PC-3 (cell line): ENCODE results near the gene NOSIP. TPM values are rescaled to one million over a fixed set of nuclear protein-coding genes. Genes with fewer than 3 reads are reported as not detected.

ENCODE experiments used
- ATAC-seq: fragments of 200-7000 bp; cut with Tn5 transposase; 2 replicates; pipeline ENCODE4 v1.9.1; 2020; ENCODE audit warnings: mild to moderate bottlenecking, moderate library complexity
- BruUV-seq: library from RNA; stranded (reverse); fragments of 400-500 nt; replicated peaks from 2 replicates; lab custom pipeline; 2021; lab: Mats Ljungman, UMichigan
- CTCF ChIA-PET: fragments of 300-600 bp; sonication (Branson Sonifier 250); formaldehyde crosslinking; loops from one replicate; lab custom pipeline; 2022; ENCODE audit warnings: antibody characterized with exemption; lab: Charles Lee
- POLR2A ChIA-PET: fragments of 300-600 bp; sonication (Branson Sonifier 250); formaldehyde crosslinking; loops from one replicate; lab custom pipeline; 2022; ENCODE audit warnings: antibody characterized with exemption; ENCODE audit not compliant: unreplicated experiment; lab: Charles Lee
- DNase-seq: peaks from one replicate; pipeline ENCODE4 v3.0.0-alpha.2; 2015
- H2AFZ ChIP-seq: fragments of 300-600 bp; sonication (generic); 2 replicates; pipeline ENCODE4 v1.6.0; 2016; ENCODE audit warnings: antibody characterized with exemption, low read length
- H3F3A ChIP-seq: fragments of 300-600 bp; sonication (generic); one replicate; pipeline ENCODE4 v1.6.0; 2017; ENCODE audit warnings: antibody characterized with exemption, low read length, control low read depth, mild to moderate bottlenecking; ENCODE audit not compliant: unreplicated experiment
- H3K27ac ChIP-seq: fragments of 300-600 bp; sonication (generic); 2 replicates; pipeline ENCODE4 v1.5.1; 2016; ENCODE audit warnings: mild to moderate bottlenecking, low read length
- H3K27me3 ChIP-seq: fragments of 300-600 bp; sonication (generic); 2 replicates; pipeline ENCODE4 v1.6.1; 2016; ENCODE audit warnings: low read length, mixed read lengths
- H3K36me3 ChIP-seq: fragments of 300-600 bp; sonication (generic); 2 replicates; pipeline ENCODE4 v1.6.1; 2016; ENCODE audit warnings: low read depth, mixed run types, low read length, mixed read lengths
- H3K4me1 ChIP-seq: fragments of 300-600 bp; sonication (generic); 2 replicates; pipeline ENCODE4 v1.5.1; 2016; ENCODE audit warnings: low read length; ENCODE audit not compliant: insufficient read depth
- H3K4me2 ChIP-seq: fragments of 300-600 bp; sonication (generic); 2 replicates; pipeline ENCODE4 v1.6.0; 2016; ENCODE audit warnings: low read length
- H3K4me3 ChIP-seq: fragments of 300-600 bp; sonication (generic); 2 replicates; pipeline ENCODE4 v1.5.1; 2016; ENCODE audit warnings: mild to moderate bottlenecking, low read length, mixed read lengths
- H3K79me2 ChIP-seq: fragments of 300-600 bp; sonication (generic); 2 replicates; pipeline ENCODE4 v1.6.1; 2017; ENCODE audit warnings: low read length, mixed read lengths
- H3K9ac ChIP-seq: fragments of 300-600 bp; sonication (generic); 2 replicates; pipeline ENCODE4 v1.6.0; 2016; ENCODE audit warnings: mild to moderate bottlenecking, low read length
- H3K9me2 ChIP-seq: fragments of 300-600 bp; sonication (generic); replicated peaks from 2 replicates; pipeline ENCODE4 v1.6.1; 2016; ENCODE audit warnings: mixed run types, low read length, mixed read lengths
- H3K9me3 ChIP-seq: fragments of 300-600 bp; sonication (generic); 2 replicates; pipeline ENCODE4 v1.6.1; 2016; ENCODE audit warnings: low read length, mixed read lengths
- H4K20me1 ChIP-seq: fragments of 300-600 bp; sonication (generic); 2 replicates; pipeline ENCODE4 v1.6.1; 2016; ENCODE audit warnings: low read length, mixed read lengths
- CTCF ChIP-seq: fragments of 300-600 bp; sonication (generic); conservative IDR thresholded peaks from 2 replicates; pipeline ENCODE4 v1.5.1; 2017; ENCODE audit warnings: antibody characterized with exemption, low read depth, mild to moderate bottlenecking, low read length
- EZH2 ChIP-seq: fragments of 300-600 bp; sonication (generic); IDR thresholded peaks from one replicate; pipeline ENCODE4 v1.6.1; 2017; ENCODE audit warnings: antibody characterized with exemption, mild to moderate bottlenecking, low read length; ENCODE audit not compliant: unreplicated experiment
- EZH2phosphoT487 ChIP-seq: fragments of 300-600 bp; sonication (generic); IDR thresholded peaks from 2 replicates; pipeline ENCODE4 v1.6.1; 2018; ENCODE audit warnings: mild to moderate bottlenecking, antibody characterized with exemption, low read length, borderline replicate concordance
- intact Hi-C: fragments of 100-400 bp; cut with micrococcal nuclease; formaldehyde crosslinking; loops from 2 replicates; pipeline ENCODE4 v1.9.0; 2023
- total RNA-seq: library from RNA; depleted of rRNA; stranded (reverse); fragments of >200 nt; gene quantifications from 2 replicates; pipeline ENCODE4 v1.2.3, GENCODE V29; 2014

Gene NOSIP
- total RNA-seq, 1 experiment from 2014 or later = 195 TPM

DNA sequence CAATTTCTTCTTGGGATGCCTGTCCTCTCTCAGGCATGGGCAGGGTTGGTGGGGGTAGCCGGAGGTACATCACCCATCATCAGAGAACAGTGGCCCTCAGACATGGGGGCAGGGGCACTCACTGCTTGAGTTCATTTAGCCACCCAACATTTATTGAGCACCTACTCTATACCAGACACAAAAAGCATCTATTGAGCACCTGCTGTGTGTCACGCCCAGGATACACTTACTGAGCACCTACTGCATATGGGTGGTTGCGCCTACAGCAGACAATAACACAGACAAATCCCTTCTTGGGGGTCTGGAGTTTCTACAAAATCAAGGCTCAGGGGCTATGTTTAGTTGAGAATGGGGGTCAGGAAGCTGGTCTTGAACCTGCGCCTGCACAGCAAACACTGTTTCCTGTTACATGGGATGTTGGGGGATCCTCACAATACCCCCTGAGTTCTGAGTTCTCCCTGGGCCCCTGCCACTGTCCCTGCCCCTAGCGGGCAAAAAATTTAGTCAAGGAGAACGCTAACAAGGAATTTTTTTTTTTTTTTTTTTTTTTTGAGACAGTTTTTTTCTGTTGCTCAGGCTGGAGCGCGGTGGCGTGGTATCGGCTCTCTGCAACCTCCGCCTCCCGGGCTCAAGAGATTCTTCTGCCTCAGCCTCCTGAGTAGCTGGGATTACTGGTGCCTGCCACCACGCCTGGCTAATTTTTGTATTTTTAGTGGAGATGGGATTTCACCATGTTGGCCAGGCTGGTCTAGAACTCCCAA lies 41.0 kb downstream of the NOSIP start:
- Histone ChIP-seq H3K9me2 (no peaks in the 10 kb centered on the region), H3K4me1 (peaks cover 2% of the 10 kb centered on the region; the same call in 1 of the 2 replicates), H3F3A (no peaks in the 10 kb centered on the region), H2AFZ (no peak overlapping the region), H3K27ac (no peak overlapping the region), H3K9me3 (no peaks in the 10 kb centered on the region), H3K36me3 (no peaks in the 10 kb centered on the region), H3K27me3 (no peaks in the 10 kb centered on the region), H3K79me2 (no peaks in the 10 kb centered on the region), H3K9ac (no peak overlapping the region), H3K4me2 (no peak overlapping the region), H4K20me1 (no peaks in the 10 kb centered on the region), H3K4me3 (no peak overlapping the region)
- TF ChIP-seq CTCF (no peak), EZH2phosphoT487 (no peak), EZH2 (no peak)
- ChIA-PET POLR2A (interaction anchor here (0.6 kb wide), 1 partner anchor 40 kb away, joined by 3 read pairs; no protein-coding TSS in a partner anchor), CTCF (no interaction called here)
- DNase-seq = no peak
- ATAC-seq = no peak
- intact Hi-C loops = no loop called here
- BruUV-seq = no TSS peak

DNA sequence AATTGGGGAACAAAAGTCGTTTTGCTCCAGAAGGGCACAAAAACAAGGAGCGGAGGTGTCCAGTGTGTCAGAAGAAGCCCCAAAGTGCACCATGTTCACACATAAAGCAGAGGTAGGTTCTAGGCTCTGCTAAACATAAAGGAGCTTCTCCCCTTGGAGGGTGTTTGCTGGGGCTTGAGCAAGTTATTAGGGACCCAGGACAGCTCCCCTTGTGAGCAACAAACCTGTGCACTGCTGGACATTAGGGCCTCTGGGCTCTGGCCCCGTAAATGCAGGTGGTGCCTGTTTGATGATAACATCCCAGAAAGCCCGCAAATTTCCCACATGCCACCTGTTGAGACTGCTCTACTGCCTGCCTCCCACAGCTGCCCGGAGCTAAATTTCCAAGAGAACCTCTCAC lies 41.7 kb downstream of the NOSIP start:
- H3F3A ChIP-seq = no peaks in the 10 kb centered on the region
- no peaks in the 10 kb centered on the region for H3K9me3 ChIP-seq
- ATAC-seq (no peak), DNase-seq (no peak)
- no peak overlapping the region for H3K27ac ChIP-seq
- no peaks in the 10 kb centered on the region for H3K36me3 ChIP-seq
- POLR2A ChIA-PET = no interaction called here
- no peak overlapping the region for H3K4me2 ChIP-seq
- H3K27me3 ChIP-seq = no peaks in the 10 kb centered on the region
- TF ChIP-seq EZH2 = no peak
- CTCF ChIA-PET = no interaction called here
- no peaks in the 10 kb centered on the region for H3K9me2 ChIP-seq
- no peaks in the 10 kb centered on the region for H3K79me2 ChIP-seq
- no peaks in the 10 kb centered on the region for H4K20me1 ChIP-seq
- intact Hi-C loops = no loop called here
- no peak overlapping the region for H2AFZ ChIP-seq
- H3K4me1 ChIP-seq = peaks cover 4% of the 10 kb centered on the region; the same call in 1 of the 2 replicates
- no peak overlapping the region for H3K4me3 ChIP-seq
- no peak overlapping the region for H3K9ac ChIP-seq
- no TSS peak for BruUV-seq

DNA sequence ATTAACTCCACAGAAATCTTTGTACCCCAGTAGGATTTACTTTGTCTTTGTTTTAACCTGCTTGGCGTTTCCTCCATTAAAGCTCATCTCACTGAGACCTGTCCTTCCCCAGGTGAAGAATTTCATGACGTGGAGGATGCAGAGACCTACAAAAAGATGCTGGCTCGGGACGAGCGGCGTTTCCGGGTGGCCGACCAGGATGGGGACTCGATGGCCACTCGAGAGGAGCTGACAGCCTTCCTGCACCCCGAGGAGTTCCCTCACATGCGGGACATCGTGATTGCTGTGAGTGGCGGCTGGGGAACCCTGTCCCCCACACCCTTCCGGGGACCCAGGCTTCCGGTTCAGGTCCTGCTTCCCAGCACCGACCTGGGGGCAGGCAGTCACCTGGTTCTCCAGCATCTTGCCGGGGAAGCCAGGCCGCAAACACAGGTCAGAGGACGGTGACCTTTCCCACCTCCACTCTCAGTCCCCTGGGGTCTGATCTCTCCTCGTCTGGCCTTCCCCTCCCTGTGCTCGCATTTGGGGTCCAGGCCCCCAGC lies 43.4 kb downstream of the NOSIP start:
- Histone ChIP-seq H3K9me2 (no peaks in the 10 kb centered on the region), H3K27me3 (no peaks in the 10 kb centered on the region), H3K9me3 (no peaks in the 10 kb centered on the region), H3K9ac (no peak overlapping the region), H3K36me3 (no peaks in the 10 kb centered on the region), H4K20me1 (no peaks in the 10 kb centered on the region), H2AFZ (no peak overlapping the region), H3K79me2 (no peaks in the 10 kb centered on the region), H3F3A (no peaks in the 10 kb centered on the region), H3K27ac (no peak overlapping the region), H3K4me2 (no peak overlapping the region), H3K4me3 (no peak overlapping the region), H3K4me1 (peaks cover 11% of the 10 kb centered on the region; the same call in 1 of the 2 replicates)
- DNase-seq (no peak), ATAC-seq (no peak)
- CTCF ChIA-PET = no interaction called here
- TF ChIP-seq EZH2 (no peak), EZH2phosphoT487 (no peak), CTCF (no peak)
- POLR2A ChIA-PET = no interaction called here
- no TSS peak for BruUV-seq
- intact Hi-C loops = no loop called here
